Stimulated activated CD8-positive, alpha-beta memory T cell treated with anti-CD3 and anti-CD28 coated beads, Interleukin-7, amount 100 ng/mL, for 48 hours (primary cell): ENCODE data around the gene TXNDC16.

Experiments
- DNase-seq, 2 donors: peaks; one replicate each; pipeline ENCODE4 v3.0.0-alpha.2; 2020; ENCODE audit warnings: low read depth in 1 of 2; ENCODE audit errors: extremely low read depth in 1 of 2

Gene TXNDC16

DNA sequence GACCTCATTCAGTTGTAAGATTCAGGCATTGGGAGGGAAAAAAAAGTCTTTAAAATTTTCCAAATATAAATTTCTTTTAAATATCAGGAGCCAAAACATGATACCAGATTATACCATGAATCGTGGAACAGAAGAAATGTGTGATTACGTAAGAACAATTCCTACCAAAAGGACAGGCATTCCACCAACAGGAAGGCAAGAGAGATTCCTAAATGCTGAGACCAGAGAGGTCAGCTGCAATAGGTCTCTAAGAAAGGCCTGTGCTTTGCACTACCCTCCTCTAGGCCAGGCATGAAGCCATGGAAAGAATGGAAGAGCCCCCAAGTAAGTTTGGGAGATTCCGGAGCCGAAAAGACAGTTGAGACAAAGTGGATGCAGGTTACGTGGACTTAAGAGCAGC, 154.5 kb downstream of the TXNDC16 start:
- DNase-seq, result no peak

DNA sequence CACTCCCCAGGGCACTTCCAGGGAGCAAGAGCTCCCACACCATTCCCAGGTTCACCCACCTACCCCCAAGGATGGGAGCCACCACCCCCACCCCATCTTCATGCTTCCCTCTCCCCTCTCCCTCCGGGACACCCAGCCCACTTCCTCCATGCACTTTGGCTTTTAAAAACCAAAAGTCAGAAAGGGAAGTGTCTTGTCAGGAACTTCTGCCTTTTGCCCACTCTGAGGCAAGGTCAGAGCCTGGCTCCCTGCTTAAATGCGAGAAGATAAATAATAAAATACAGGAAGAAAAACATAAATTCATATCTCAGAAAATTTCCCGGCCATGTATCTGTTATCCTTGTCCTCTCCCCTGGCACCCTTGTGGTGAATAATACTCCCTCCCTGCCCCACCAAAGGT, 156.6 kb downstream of the TXNDC16 start:
- DNase-seq, result no peak

DNA sequence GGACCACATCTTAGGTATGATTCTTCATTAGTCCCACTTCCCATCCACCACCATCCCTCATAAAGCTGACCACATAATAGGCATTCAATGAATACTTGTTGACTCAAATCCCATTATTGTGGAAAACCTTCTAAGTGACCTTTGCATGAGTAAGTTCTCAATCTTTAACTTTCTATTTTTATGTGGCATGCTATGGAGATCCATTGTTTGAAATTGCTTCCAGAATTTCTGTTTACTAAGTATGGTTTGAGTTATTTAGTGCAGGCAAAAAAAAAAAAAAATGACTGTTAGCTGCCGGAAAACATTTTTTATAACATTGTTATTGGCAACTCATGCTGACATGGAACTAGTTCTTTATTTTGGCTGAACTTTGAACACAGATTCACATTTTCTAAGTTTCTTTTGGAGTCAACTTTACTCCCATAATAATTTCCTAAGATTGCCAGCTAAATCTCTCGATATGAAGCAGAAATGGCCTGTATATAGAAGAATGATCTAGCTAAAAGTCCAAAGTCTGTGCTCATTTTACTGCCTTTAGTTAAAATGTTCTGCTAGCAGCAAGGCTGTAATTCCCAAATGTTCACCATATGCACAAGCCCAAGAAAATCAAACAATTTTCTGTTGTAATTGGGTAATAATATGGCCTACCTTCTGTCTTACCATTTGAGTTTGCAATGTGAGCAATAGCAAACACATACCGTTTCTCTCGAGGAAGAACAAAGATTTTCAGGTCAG, 160.3 kb downstream of the TXNDC16 start:
- no peak for DNase-seq
